RWPE2 (cell line): ENCODE results near the gene OR52K2.
"Not testable (repeated sequence)": the region's sequence is repeated elsewhere in the genome, so short reads cannot be mapped to it uniquely, and the experiment has no call there.

Experiments
- ATAC-seq: fragments of 200-7000 bp; cut with Tn5 transposase; 3 replicates; pipeline ENCODE4 v1.9.1; 2021; ENCODE audit warnings: low read depth
- DNase-seq: peaks from one replicate; pipeline ENCODE4 v3.0.0-alpha.2; 2020; ENCODE audit warnings: low spot score
- H3K27ac ChIP-seq: fragments of 450-650 bp; 2 replicates; pipeline ENCODE4 v1.5.1; 2017; ENCODE audit warnings: mild to moderate bottlenecking; ENCODE audit not compliant: poor library complexity, severe bottlenecking
- H3K27me3 ChIP-seq: fragments of 250-450 bp; sonication (Bioruptor Pico); 2 replicates; pipeline ENCODE4 v1.5.1; 2021; ENCODE audit warnings: mild to moderate bottlenecking, moderate library complexity; ENCODE audit not compliant: insufficient read depth, poor library complexity, severe bottlenecking
- H3K36me3 ChIP-seq: fragments of 250-450 bp; sonication (Bioruptor Pico); 2 replicates; pipeline ENCODE4 v1.5.1; 2020; ENCODE audit warnings: low read depth, mild to moderate bottlenecking, moderate library complexity
- H3K4me1 ChIP-seq: fragments of 250-450 bp; sonication (Bioruptor Pico); 2 replicates; pipeline ENCODE4 v1.5.1; 2021; ENCODE audit warnings: mild to moderate bottlenecking, moderate library complexity; ENCODE audit not compliant: insufficient read depth, poor library complexity, severe bottlenecking
- H3K4me3 ChIP-seq: fragments of 250-450 bp; sonication (Bioruptor Pico); 2 replicates; pipeline ENCODE4 v1.5.1; 2021; ENCODE audit warnings: mild to moderate bottlenecking, moderate library complexity; ENCODE audit not compliant: severe bottlenecking
- H3K9me3 ChIP-seq: fragments of 250-450 bp; sonication (Bioruptor Pico); 2 replicates; pipeline ENCODE4 v1.5.1; 2021; ENCODE audit warnings: mild to moderate bottlenecking, moderate library complexity; ENCODE audit not compliant: severe bottlenecking
- TF ChIP-seq, protein P1 (sequence below): fragments of 450-650 bp; IDR thresholded peaks from one replicate; pipeline ENCODE4 v1.5.1; 2017; ENCODE audit warnings: mild to moderate bottlenecking, moderate library complexity; ENCODE audit not compliant: poor library complexity, severe bottlenecking

Gene OR52K2

GRCh38 chr11:4484310-4484709, 35.2 kb downstream of the OR52K2 start:
- Histone ChIP-seq H3K9me3 (no peaks in the 10 kb centered on the region), H3K27me3 (no peaks in the 10 kb centered on the region), H3K27ac (no peak overlapping the region), H3K36me3 (no peaks in the 10 kb centered on the region), H3K4me3 (no peak overlapping the region), H3K4me1 (peaks cover 24% of the 10 kb centered on the region)
- DNase-seq, result no peak
- TF ChIP-seq, protein P1, sequence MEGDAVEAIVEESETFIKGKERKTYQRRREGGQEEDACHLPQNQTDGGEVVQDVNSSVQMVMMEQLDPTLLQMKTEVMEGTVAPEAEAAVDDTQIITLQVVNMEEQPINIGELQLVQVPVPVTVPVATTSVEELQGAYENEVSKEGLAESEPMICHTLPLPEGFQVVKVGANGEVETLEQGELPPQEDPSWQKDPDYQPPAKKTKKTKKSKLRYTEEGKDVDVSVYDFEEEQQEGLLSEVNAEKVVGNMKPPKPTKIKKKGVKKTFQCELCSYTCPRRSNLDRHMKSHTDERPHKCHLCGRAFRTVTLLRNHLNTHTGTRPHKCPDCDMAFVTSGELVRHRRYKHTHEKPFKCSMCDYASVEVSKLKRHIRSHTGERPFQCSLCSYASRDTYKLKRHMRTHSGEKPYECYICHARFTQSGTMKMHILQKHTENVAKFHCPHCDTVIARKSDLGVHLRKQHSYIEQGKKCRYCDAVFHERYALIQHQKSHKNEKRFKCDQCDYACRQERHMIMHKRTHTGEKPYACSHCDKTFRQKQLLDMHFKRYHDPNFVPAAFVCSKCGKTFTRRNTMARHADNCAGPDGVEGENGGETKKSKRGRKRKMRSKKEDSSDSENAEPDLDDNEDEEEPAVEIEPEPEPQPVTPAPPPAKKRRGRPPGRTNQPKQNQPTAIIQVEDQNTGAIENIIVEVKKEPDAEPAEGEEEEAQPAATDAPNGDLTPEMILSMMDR, result no peak
- no peak for ATAC-seq

GRCh38 chr11:4491405-4491804, 42.3 kb downstream of the OR52K2 start:
- H3K9me3 ChIP-seq, H3K36me3 ChIP-seq, H3K4me1 ChIP-seq, ATAC-seq, H3K27ac ChIP-seq, DNase-seq, H3K4me3 ChIP-seq: not testable (repeated sequence)
- H3K27me3 ChIP-seq, result peaks cover 28% of the 10 kb centered on the region

GRCh38 chr11:4491878-4492606, 42.9 kb downstream of the OR52K2 start:
- ATAC-seq (no peak), DNase-seq (no peak)
- TF ChIP-seq, protein P1, result no peak
- no peak overlapping the region for H3K4me3 ChIP-seq
- H3K4me1 ChIP-seq, result no peaks in the 10 kb centered on the region
- no peak overlapping the region for H3K27ac ChIP-seq
- no peaks in the 10 kb centered on the region for H3K36me3 ChIP-seq
- no peaks in the 10 kb centered on the region for H3K9me3 ChIP-seq
- peaks cover 35% of the 10 kb centered on the region for H3K27me3 ChIP-seq

GRCh38 chr11:4493480-4493818, 44.4 kb downstream of the OR52K2 start:
- Histone ChIP-seq H3K36me3 (no peaks in the 10 kb centered on the region), H3K27ac (no peak overlapping the region), H3K4me3 (no peak overlapping the region), H3K27me3 (peaks cover 49% of the 10 kb centered on the region), H3K4me1 (no peaks in the 10 kb centered on the region), H3K9me3 (no peaks in the 10 kb centered on the region)
- TF ChIP-seq, protein P1, result peak; percentile 59
- no peak for ATAC-seq
- DNase-seq, result no peak

GRCh38 chr11:4495487-4495886, 46.4 kb downstream of the OR52K2 start:
- no peak for DNase-seq
- TF ChIP-seq, protein P1, result no peak

More at GRCh38 chr11:4495487-4495886, 46.4 kb downstream of the OR52K2 start:
- Histone ChIP-seq H3K36me3 (no peaks in the 10 kb centered on the region), H3K9me3 (no peaks in the 10 kb centered on the region), H3K4me1 (no peaks in the 10 kb centered on the region), H3K4me3 (no peak overlapping the region), H3K27ac (no peak overlapping the region), H3K27me3 (peaks cover 52% of the 10 kb centered on the region)
- no peak for ATAC-seq
